HG03097 (cell line): ENCODE results near the gene HTATSF1.

ENCODE experiments used
- ATAC-seq: cut with Tn5 transposase; IDR thresholded peaks from one replicate; pipeline ENCODE4 v1.9.1; 2021; ENCODE audit not compliant: unreplicated experiment, low FRiP score

The HTATSF1 gene

DNA sequence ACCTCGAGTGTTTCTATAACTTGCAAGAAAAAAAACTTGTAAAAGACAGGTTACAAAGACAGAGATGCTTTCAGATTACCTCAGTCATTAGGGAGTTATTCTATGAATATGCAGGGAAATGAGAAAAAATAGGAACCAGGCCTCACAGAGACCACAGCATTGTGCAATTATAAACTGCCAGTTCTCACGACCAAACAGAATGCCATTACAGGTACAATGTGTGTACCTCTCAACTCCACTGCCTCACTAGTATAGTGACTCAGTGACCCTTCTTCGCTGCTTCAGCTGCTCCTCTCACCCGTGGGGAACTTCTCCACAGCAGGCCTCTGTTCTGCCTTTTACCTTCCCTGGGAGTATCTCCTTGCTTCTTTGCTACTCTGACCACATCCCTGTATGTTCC is 2.3 kb upstream of the HTATSF1 start:
- no peak for ATAC-seq

DNA sequence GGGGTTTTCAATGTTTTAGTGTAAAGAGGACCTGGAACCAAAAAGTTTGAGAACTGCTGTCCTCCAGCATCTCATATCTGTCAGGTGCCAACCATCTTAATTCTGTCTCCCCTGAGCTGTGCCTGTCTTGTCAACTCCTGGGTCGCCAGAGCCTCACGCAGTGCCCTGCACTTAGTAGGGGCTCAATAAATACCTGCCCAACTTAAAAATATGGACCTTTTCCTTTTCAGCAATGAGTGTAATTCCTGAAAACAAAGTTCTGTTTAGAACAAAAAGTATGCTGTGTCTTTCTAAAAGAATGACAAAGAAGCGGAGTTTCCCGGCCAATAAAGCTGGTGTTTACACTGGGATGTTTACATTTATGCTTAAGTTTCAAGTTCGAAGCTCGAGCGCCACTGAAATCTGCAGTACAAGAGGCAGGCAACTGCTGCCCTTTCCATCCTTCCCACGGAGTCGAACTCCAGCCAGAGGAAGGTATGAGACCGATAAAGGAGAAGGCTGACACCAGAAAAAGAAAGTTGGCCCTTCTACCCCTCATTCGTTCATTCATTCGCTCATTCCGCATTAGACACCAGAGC is 1.1 kb upstream of the HTATSF1 start:
- ATAC-seq = no peak

DNA sequence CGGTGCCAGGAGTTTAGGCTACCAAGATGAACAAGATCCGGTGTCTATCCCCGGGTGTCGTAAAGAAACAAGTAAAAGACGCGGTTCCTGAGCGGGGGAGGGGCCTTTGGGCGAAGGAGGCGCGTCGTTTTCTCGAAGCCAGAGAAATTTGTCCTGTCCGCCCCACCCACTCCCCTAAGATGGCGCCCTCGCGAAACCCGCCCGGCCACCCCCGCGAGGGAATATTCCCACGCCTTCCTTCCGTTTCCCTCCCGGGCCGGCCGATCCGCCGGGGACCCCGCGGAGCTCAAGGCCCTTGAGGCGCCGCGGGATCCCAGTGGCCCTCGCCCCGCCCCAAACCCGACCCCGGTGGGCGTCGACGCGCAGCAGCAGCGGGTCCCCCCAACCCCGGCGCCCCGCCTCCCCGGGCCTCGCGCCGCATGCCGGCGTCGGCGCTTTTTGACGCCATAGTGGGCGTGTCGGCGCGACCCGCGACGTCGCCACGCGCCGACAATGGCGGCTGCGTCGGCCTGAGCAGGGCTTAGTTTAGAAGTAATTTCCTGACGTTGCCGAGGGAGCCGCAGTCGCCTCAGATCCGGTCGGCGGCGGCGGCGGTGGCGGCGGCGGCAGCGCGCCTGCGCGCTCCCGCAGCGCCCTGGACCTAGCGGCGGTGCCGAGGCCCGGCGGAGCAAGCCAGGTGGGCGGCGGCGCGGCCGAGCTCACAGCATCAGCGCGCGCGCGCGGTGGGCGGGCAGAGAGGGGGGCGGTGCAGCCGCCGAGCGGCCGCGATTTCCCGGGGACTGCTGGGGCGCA is 432 bp upstream of the HTATSF1 start:
- ATAC-seq = peak; percentile 86

DNA sequence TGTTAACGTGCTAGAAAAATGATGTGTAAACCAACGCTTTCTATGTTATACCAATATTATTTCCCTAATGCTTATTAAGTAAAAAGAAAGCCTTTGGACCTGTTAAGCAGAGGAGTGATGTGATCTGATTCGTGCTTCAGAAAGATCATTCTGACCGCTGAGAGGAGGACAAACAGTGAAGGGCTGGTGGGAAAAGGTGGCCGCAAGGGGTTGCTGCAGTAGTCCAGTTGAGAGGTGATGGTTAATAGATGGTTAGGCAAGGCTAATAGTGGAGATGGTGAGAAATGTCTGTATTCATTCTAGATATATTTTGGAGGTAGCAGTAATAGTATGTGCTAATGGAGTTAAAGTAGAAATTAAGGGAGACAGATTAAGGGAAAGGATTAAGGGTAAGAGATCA is 21.7 kb downstream of the HTATSF1 start:
- ATAC-seq = no peak

DNA sequence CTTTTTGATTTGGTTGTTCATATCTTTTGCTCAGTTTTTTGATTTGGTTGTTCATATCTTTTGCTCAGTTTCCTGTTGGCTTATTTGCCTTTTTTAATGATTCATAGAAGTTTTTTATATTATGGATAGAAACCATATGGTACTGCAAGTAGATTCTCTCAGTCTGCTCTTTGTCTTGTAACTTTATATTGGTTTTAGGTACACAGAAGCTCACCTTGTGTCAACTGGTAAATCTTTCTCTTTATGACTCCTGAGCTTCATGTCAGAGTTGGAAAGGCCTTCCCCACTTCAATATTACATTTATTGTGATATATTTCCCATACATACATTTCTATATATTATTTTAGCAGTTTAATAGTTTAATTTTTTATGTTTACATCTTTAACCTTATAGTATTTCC is 26.4 kb downstream of the HTATSF1 start:
- ATAC-seq = no peak

DNA sequence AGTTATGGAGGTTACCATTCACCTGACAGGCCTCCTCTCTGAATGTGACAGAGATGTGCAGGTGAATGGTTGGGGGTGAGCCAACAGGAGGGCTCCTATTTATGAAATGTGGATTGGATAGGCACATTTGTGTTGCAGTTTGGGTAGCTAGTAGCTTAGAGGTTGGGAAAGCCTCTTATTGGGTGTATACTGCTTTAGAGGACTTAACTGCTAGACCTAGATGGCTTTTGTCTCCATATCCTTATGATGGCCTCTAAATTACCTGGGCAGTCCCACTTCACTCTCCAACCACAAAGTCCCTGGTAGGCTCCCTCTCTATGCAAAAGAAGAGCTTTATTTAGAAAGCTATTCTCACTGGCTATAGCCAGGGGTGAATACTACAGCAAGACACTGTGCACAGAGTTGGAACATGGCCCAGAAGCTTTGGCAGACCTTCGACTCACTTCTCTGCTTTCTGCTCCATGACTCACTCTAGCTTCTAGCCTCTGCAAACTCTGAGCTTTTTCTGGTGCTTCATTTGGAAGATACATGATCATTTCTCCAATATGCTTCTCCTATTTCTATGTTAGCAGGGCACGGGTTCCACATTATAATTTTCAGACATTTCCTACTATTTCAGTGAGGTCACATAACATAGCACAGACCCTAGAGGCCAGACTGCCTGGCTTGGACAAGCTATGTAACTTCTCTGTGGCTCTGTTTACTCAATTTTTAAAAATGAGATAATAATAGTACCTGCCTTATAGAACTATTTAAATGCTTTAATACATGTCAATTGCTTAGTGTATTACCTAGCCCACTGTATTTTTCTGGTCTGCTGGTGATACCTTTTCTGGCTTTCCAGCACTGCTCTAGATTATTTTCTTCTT is 28.6 kb downstream of the HTATSF1 start:
- no peak for ATAC-seq

DNA sequence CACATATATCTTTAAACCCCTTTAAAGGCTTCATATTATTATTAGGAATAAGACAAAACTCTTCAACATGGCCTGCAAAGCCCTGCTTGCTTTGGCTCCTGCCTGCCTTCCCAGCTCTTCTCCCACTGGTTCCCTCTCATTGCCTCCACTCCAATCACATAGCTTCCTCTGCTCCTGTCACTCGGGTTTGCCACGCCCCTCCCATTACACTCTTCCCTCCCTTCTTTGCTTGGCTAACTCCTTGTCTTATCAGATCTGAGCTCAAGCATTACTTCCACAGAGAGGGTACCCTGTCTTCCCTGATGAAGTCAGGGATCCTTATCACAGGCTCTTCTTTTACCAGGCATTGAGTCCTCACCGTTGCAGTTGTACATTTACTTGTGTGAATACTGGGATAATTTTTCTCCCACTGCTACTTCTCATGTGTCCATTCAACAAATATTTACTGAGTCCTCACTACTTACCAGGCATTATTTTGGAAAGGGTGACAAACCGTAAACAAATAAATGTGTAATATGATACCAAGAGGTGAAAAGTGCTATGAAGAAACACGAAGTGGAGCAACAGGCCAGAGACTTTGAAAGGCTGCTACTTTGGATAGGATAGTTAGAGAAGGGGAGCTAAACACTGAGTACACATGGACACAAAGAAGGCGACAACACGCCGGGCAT is 31.4 kb downstream of the HTATSF1 start:
- ATAC-seq = no peak

DNA sequence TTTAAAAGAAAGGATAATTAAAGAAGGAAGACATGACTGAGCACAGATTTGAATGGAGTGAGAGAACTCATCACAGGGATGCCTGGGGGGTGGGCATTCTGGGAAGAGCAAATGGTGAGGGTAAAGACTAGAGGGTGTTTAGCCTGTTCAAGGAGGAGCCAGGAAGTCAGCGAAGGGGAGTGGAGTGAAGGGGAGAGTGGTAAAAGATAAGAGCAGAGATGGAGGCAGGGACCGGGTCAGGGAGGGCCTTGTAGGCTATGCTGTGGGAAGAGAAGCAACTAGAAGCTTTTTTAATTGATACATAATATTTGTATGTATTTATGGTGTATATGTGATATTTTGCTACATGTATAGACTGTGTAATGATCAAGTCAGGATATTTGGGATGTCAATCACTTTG is 32.4 kb downstream of the HTATSF1 start:
- ATAC-seq = no peak

DNA sequence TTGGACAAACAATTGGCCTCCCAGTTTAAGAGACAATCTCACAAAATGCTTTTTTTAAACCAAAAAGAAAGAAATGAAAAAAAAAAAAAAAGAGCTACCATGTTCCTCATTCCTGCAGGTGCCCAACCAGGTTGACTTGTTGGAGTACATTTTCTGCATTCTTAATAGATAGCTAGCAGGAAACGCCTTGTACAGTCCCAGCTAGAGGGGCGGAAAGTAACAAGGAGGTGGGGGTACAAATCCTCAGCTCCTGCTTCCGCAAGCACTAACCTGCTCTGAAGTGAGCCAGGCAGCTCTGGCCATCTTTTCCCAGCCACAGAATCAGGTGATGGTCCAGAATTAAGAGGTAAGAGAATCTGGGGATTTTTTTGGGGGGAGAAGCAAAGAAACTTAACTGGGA is 34.6 kb downstream of the HTATSF1 start, which contains the start of gene VGLL1:
VGLL1 (plus strand) TSS at position 265 of the 400 bp plus-strand sequence. CDS start 3,806 bp downstream, outside the sequence.
- ATAC-seq = no peak

DNA sequence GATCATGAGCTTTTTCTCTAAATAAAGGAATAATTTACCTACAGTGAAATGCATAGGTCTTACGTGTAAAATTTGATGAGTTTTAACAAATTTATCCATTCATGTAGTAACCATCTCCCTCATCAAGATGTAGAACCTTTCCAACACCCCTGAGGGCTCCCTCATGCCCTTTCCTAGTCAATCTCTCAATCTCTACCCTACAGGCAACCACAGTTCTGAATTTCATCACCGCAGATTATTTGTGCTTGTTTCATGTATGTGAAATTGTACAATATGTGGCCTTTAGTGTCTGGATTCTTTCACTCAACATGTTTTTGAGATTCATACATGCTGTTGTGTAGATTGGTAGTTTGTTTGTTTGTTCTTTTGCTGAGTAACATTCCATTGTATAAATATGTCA is 36.7 kb downstream of the HTATSF1 start:
- ATAC-seq = no peak

DNA sequence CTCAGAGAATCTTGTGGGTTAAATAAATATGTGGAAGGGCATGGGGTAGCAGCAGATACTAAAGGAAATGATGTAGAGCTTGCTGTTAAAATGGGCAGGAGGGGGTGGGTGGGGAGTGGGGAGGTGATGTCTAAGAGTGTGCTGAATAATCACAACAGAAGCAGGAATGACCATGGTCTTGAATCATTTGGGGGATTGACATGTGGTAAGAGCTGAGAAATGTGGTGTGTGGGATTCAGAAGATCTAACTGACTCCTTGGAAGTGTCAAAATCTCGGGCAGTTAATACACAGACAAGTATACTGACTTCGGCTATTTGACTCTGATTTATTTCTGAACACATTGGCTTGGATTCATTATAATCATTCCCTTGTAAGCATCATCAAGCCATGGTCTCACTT is 41.4 kb downstream of the HTATSF1 start:
- ATAC-seq = no peak

DNA sequence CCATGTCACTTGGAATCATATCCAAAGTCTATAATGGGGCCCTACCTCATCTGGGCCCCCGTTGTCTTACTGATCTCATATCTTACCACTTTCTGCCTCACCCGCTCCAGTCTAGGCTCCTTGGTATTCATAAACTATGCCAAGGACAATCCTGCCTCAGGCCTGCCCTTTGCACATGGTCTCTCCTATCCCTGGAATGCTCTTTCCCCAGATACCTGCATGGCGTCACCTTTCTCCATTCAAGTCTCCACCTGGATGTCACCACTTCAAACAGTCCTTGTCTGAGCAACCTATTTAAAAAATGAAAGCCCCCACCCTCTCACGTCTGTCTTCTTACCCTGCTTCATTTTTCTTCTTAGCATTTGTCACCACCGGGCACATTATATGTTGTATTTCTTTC is 42.8 kb downstream of the HTATSF1 start:
- no peak for ATAC-seq

DNA sequence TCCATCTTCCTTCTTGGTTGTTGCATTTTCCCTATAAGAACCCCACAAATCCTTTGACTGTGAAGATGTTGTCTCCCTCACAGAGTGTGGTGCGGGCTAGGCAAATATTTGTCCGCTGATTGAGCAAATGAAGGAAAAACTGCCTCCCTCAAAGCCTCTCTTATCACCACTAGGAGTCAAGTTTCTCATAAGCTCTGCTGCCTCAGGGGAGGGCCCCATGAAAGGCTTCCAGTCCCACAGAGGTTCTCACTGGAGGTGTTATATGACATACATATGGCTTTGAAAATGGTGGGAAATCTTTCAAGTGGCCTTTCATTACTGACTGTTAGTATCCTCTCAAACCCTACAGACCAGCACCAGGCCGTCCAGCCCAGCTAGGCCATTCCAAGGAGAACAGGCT is 43.9 kb downstream of the HTATSF1 start:
- ATAC-seq = no peak

DNA sequence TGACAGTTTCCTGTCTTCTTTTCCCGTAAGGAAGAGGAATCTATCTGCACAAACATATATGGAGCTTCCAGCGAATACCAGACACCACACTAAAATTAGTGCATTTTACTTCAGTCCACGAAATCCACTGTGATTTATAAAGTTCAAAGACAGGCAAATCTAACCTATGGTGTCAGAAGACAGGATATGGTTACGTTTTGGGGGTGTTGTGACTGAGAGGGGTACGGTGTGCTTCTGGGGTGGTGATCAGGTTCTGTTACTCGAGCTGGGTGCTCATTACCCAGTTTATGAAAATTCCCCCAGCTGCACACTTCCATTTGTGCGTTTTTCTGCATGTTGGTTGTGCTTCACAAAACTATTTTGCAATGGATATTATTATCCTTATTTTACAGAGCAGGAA is 44.9 kb downstream of the HTATSF1 start:
- no peak for ATAC-seq

DNA sequence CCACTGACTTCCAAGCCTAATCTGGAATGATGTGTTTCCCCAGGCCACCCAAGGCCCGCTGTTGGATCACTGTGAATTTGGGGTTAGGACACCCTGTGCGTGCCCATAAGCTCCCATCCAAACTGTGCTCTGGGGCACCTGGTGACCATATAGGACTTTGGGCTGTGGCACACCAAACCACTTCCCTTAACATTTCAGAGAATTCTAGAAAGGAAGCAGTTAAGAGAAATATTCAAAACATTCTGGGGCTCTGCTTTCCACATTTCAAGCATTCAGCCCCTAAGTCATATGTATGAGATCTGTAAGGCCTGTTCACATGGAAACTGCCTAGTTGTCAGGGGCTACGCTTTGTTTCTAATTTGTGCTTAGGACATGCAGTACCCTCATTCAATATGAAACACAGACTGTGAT is 49.0 kb downstream of the HTATSF1 start:
- no peak for ATAC-seq

DNA sequence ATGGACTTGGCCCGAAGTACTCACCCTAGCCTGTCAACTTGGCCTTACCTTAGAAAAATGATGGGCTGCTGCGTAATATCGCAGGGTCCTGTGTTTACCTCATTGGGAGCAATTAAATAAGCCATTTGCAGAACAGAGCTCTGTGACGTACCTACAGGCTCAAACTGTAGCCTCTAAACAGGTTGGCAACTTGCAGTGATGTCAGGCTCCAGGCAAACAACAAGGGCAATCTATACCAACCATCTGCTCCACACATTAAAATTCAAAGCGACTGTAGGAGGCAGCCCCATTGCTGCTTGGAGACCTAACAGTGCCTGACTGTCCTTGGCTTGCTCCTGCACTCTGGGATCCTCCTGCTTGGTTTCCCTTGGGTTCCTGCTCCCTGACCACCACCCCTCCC is 51.8 kb downstream of the HTATSF1 start:
- no peak for ATAC-seq

DNA sequence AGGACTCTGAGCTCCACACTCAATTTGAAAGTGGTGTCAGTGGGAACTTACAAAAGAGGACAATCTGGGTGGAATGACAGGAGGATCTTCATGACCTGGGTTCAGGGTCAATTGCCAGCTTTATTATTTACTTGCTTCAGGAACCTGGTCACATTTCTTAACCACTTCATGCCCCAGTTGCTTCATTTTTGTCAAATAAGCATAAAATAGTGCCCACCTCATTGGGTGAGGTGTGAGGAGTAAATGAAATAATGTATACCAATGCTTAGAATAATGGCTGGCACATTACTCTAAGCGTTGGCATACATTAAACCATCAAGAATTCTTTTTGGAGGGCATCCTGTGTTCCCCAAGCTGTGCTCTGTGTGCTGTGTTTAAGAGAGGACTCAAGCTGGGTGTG is 54.0 kb downstream of the HTATSF1 start:
- no peak for ATAC-seq

DNA sequence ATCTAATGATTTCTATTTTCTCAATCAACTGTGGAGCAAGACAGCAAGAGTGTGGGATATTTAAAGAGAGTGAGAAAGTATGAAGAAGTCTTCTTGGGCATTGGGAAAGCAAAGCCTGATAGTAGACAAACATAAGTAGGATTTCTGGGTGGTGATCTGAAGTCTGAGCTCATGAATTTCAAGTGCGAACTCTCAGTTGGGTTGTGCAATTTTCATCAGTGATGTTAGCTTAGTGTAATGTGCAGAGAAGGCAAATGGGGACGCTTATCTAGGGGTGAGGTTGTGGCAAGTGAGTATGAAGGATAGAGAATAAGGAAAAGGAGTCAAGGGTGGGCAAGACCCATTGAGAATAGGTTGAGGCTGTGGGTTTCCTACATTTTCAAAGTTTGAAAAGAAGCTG is 58.3 kb downstream of the HTATSF1 start:
- ATAC-seq = no peak
